IMR-90 (cell line): Measurements from ENCODE around the gene EXOC6. TPM values are rescaled to one million over a fixed set of nuclear protein-coding genes. Genes with fewer than 3 reads are reported as not detected.

Experiments
- ATAC-seq: fragments of 200-7000 bp; cut with Tn5 transposase; 2 replicates; pipeline ENCODE4 v1.9.1; 2020; ENCODE audit warnings: low read depth, mild to moderate bottlenecking, moderate library complexity
- BruUV-seq: library from RNA; stranded (reverse); fragments of 400-500 nt; replicated peaks from 2 replicates; lab custom pipeline; 2021; lab: Mats Ljungman, UMichigan
- CTCF ChIA-PET: fragments of 300-600 bp; formaldehyde crosslinking; extraction: SDS; loops from one replicate; lab custom pipeline; 2021; ENCODE audit warnings: antibody characterized with exemption; lab: Yijun Ruan, JAX
- POLR2A ChIA-PET: fragments of 300-600 bp; sonication (Branson Sonifier 250); formaldehyde crosslinking; loops from one replicate; lab custom pipeline; 2022; ENCODE audit warnings: antibody characterized with exemption; ENCODE audit not compliant: unreplicated experiment; lab: Charles Lee
- DNase-seq: peaks from one replicate; pipeline ENCODE4 v3.0.0; 2013
- H2AFZ ChIP-seq: replicated peaks from 2 replicates; pipeline ENCODE3; 2013; ENCODE audit warnings: low read length, mild to moderate bottlenecking; ENCODE audit not compliant: poor library complexity
- H2AK5ac ChIP-seq: 2 replicates; pipeline ENCODE4 v1.6.1; 2013; ENCODE audit warnings: low read depth, low read length, inconsistent platforms
- H2AK9ac ChIP-seq: replicated peaks from 2 replicates; pipeline ENCODE3; 2013; ENCODE audit warnings: mild to moderate bottlenecking, low read depth, low read length, moderate library complexity; ENCODE audit not compliant: poor library complexity
- H2BK120ac ChIP-seq: 2 replicates; pipeline ENCODE4 v1.6.1; 2013; ENCODE audit warnings: low read depth, low read length, inconsistent platforms
- H2BK15ac ChIP-seq: 3 replicates; pipeline ENCODE4 v1.6.1; 2013; ENCODE audit warnings: low read depth, low read length, inconsistent platforms
- H2BK20ac ChIP-seq: 2 replicates; pipeline ENCODE4 v1.6.1; 2013; ENCODE audit warnings: low read depth, mild to moderate bottlenecking, inconsistent platforms, low read length, moderate library complexity
- H2BK5ac ChIP-seq: 2 replicates; pipeline ENCODE4 v1.6.1; 2013; ENCODE audit warnings: mild to moderate bottlenecking, low read depth, low read length, inconsistent platforms; ENCODE audit not compliant: poor library complexity, severe bottlenecking
- H3K14ac ChIP-seq: replicated peaks from 2 replicates; pipeline ENCODE4 v1.6.1; 2013; ENCODE audit warnings: low read depth, low read length, inconsistent platforms
- H3K18ac ChIP-seq: 2 replicates; pipeline ENCODE4 v1.6.1; 2013; ENCODE audit warnings: low read depth, low read length, control low read depth
- H3K23ac ChIP-seq: 2 replicates; pipeline ENCODE4 v1.6.1; 2013; ENCODE audit warnings: low read depth, low read length, inconsistent platforms
- H3K27ac ChIP-seq: 2 replicates; pipeline ENCODE4 v1.5.1; 2013; ENCODE audit warnings: mild to moderate bottlenecking, control low read depth, low read length; ENCODE audit not compliant: insufficient read depth
- H3K27me3 ChIP-seq: 2 replicates; pipeline ENCODE4 v1.6.1; 2013; ENCODE audit warnings: low read length; ENCODE audit not compliant: control insufficient read depth, insufficient read depth
- H3K36me3 ChIP-seq: 2 replicates; pipeline ENCODE4 v1.6.1; 2013; ENCODE audit warnings: low read length, mixed read lengths; ENCODE audit not compliant: control insufficient read depth, insufficient read depth
- H3K4ac ChIP-seq: 2 replicates; pipeline ENCODE4 v1.6.1; 2013; ENCODE audit warnings: low read depth, low read length, inconsistent platforms
- H3K4me1 ChIP-seq: 2 replicates; pipeline ENCODE4 v1.6.1; 2013; ENCODE audit warnings: low read length, mixed read lengths; ENCODE audit not compliant: control insufficient read depth, insufficient read depth
- H3K4me2 ChIP-seq: 2 replicates; pipeline ENCODE4 v1.6.1; 2013; ENCODE audit warnings: low read depth, mild to moderate bottlenecking, control low read depth, low read length, moderate library complexity
- H3K4me3 ChIP-seq: 2 replicates; pipeline ENCODE4 v1.5.1; 2013; ENCODE audit warnings: low read depth, mild to moderate bottlenecking, control low read depth, low read length, moderate library complexity; ENCODE audit not compliant: insufficient read depth
- H3K56ac ChIP-seq: 2 replicates; pipeline ENCODE4 v1.6.1; 2013; ENCODE audit warnings: low read length, inconsistent platforms; ENCODE audit not compliant: insufficient read depth; ENCODE audit errors: extremely low read depth
- H3K79me1 ChIP-seq, 2 experiments: 2 replicates each; pipeline ENCODE4 v1.6.1; 2013; ENCODE audit warnings: low read length in 2 of 2, inconsistent platforms in 1 of 2, low read depth in 1 of 2
- H3K9ac ChIP-seq: 2 replicates; pipeline ENCODE4 v1.6.1; 2013; ENCODE audit warnings: low read depth, low read length, control low read depth
- H3K9me1 ChIP-seq: 2 replicates; pipeline ENCODE4 v1.6.1; 2013; ENCODE audit warnings: low read length, inconsistent platforms; ENCODE audit not compliant: insufficient read depth
- H3K9me3 ChIP-seq: 2 replicates; pipeline ENCODE4 v1.6.1; 2013; ENCODE audit warnings: low read length; ENCODE audit not compliant: control insufficient read depth, insufficient read depth
- H4K20me1 ChIP-seq: 2 replicates; pipeline ENCODE4 v1.6.1; 2013; ENCODE audit warnings: low read length, inconsistent platforms; ENCODE audit not compliant: insufficient read depth
- H4K5ac ChIP-seq: 2 replicates; pipeline ENCODE4 v1.6.1; 2013; ENCODE audit warnings: mild to moderate bottlenecking, low read depth, low read length, control low read depth
- H4K8ac ChIP-seq, 2 experiments: 2 replicates each; pipeline ENCODE4 v1.6.1; 2013; ENCODE audit warnings: low read depth in 2 of 2, low read length in 2 of 2, control low read depth in 1 of 2, inconsistent platforms in 1 of 2
- H4K91ac ChIP-seq: 2 replicates; pipeline ENCODE4 v1.6.1; 2013; ENCODE audit warnings: low read depth, low read length, inconsistent platforms; ENCODE audit not compliant: insufficient read depth
- BHLHE40 ChIP-seq: fragments of 150-350 bp; IDR thresholded peaks from 2 replicates; pipeline ENCODE4 v1.6.1; 2016; ENCODE audit warnings: mild to moderate bottlenecking, low read depth, low read length
- CEBPB ChIP-seq: IDR thresholded peaks from 2 replicates; pipeline ENCODE4 v1.6.1; 2012; ENCODE audit warnings: low read depth, low read length, improper control_type of control experiment
- CHD1 ChIP-seq: IDR thresholded peaks from 2 replicates; pipeline ENCODE4 v1.6.1; 2012; ENCODE audit warnings: low read depth, low read length, improper control_type of control experiment
- ELK1 ChIP-seq: fragments of 150-350 bp; IDR thresholded peaks from 2 replicates; pipeline ENCODE4 v1.6.1; 2016; ENCODE audit warnings: low read depth, mild to moderate bottlenecking, low read length, moderate library complexity, borderline replicate concordance
- FOS ChIP-seq: fragments of 150-350 bp; IDR thresholded peaks from 2 replicates; pipeline ENCODE4 v1.6.1; 2016; ENCODE audit warnings: low read depth, low read length
- MAZ ChIP-seq: IDR thresholded peaks from 2 replicates; pipeline ENCODE4 v1.6.1; 2012; ENCODE audit warnings: low read depth, mild to moderate bottlenecking, low read length, improper control_type of control experiment, moderate library complexity, borderline replicate concordance
- POLR2A ChIP-seq: IDR thresholded peaks from 2 replicates; pipeline ENCODE4 v1.6.1; 2012; ENCODE audit warnings: mild to moderate bottlenecking, low read depth, low read length
- RAD21 ChIP-seq: IDR thresholded peaks from 2 replicates; pipeline ENCODE4 v1.6.1; 2012; ENCODE audit warnings: low read length, improper control_type of control experiment
- RFX5 ChIP-seq: IDR thresholded peaks from 2 replicates; pipeline ENCODE4 v1.8.0; 2012; ENCODE audit warnings: low read depth, mild to moderate bottlenecking, low read length, moderate library complexity
- USF2 ChIP-seq: fragments of 150-350 bp; IDR thresholded peaks from 2 replicates; pipeline ENCODE4 v1.6.1; 2017; ENCODE audit warnings: mild to moderate bottlenecking, antibody characterized with exemption, low read length, low read depth
- WGBS, 2 experiments: methylation state at CpG; one replicate each; pipeline versions ENCODE4 v1.1.5 to v1.1.7; 2013; ENCODE audit warnings: missing lambda C conversion rate in 2 of 2; ENCODE audit not compliant: insufficient read length in 1 of 2; ENCODE audit errors: extremely low coverage in 2 of 2; 5-methylcytosine and 5-hydroxymethylcytosine counted together
- dilution Hi-C: fragments of 300-500 bp; cut with HindIII; formaldehyde crosslinking; loops from one replicate; pipeline ENCODE4 v1.14.3; 2018; ENCODE audit warnings: low sequenced_read_pairs; ENCODE audit not compliant: unreplicated experiment
- in situ Hi-C: fragments of 300-500 bp; cut with MboI; formaldehyde crosslinking; loops from 3 replicates; pipeline ENCODE4 v1.14.3; 2019; ENCODE audit warnings: low sequenced_read_pairs, inconsistent platforms, mixed read lengths
- intact Hi-C: fragments of 100-400 bp; cut with micrococcal nuclease; formaldehyde crosslinking; loops from 2 replicates; pipeline ENCODE4 v1.10.0; 2022
- polyA plus RNA-seq, 3 experiments: library from polyadenylated mRNA; depleted of rRNA; stranded (reverse); fragments of >200 nt; gene quantifications; 2 replicates each; pipeline ENCODE4 v1.2.3, GENCODE V29; 2012; ENCODE audit warnings: low replicate concordance in 1 of 3
- total RNA-seq: library from RNA; depleted of rRNA; stranded (reverse); fragments of >200 nt; gene quantifications from 2 replicates; pipeline ENCODE4 v1.2.3, GENCODE V29; 2012
- TF ChIP-seq, protein P1 (sequence below): conservative IDR thresholded peaks from 2 replicates; pipeline ENCODE4 v1.5.1; 2012; ENCODE audit warnings: mild to moderate bottlenecking, low read depth, low read length, improper control_type of control experiment

EXOC6 gene
- total and polyA plus RNA-seq, 2 of the 4 experiments (the other 2 are of a cell fraction): 4.5 to 11.5 TPM

DNA sequence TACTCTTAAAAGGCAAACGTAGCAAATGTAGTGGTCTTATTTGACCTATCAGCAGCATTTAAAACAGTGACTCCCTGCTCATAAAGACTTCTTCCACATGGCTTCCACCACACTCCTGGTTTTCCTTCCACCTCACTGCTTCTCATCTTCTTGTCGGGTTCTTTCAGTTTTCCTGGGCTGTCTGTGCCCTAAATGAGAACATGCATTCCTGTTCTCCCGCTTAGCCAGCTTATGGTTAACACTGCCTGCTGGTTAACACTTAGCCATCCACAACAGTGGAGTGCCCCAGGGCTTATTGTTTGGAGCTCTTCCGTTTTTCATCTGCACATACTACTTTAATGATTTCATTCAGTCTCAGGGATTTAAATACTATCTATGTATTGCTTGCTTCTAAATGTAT lies 34.3 kb upstream of the EXOC6 start:
- Histone ChIP-seq H3K79me1 (no peaks in the 10 kb centered on the region), H2AFZ (no peak overlapping the region), H3K4me3 (no peak overlapping the region), H3K9me1 (peaks cover 3% of the 10 kb centered on the region; the same call in 1 of the 2 replicates), H3K23ac (no peak overlapping the region), H4K5ac (no peak overlapping the region), H3K27ac (no peak overlapping the region), H3K4me2 (no peak overlapping the region), H3K4ac (peak overlapping the region; percentile 46; the same call in 1 of the 2 replicates), H2AK9ac (no peak overlapping the region), H3K27me3 (no peaks in the 10 kb centered on the region), H3K4me1 (peaks cover 11% of the 10 kb centered on the region), H2BK15ac (peak overlapping the region; percentile 89; the same call in 2 of the 3 replicates), H2AK5ac (peak overlapping the region; percentile 79; the same call in 1 of the 2 replicates), H3K9me3 (no peaks in the 10 kb centered on the region), H3K56ac (peak overlapping the region; percentile 21; the same call in 1 of the 2 replicates), H2BK20ac (peak overlapping the region; percentile 43), H3K18ac (no peak overlapping the region), H4K20me1 (no peaks in the 10 kb centered on the region), H3K9ac (no peak overlapping the region), H3K14ac (0 out of 2 replicates have a peak overlapping the region, but pooled peaks have one; percentile 41), H4K8ac (peak overlapping the region; percentile 24 to 72; a peak in 3 of 4 replicates), H2BK5ac (no peak overlapping the region), H3K36me3 (no peaks in the 10 kb centered on the region), H4K91ac (peak overlapping the region; percentile 74), H2BK120ac (peak overlapping the region; percentile 83)
- dilution Hi-C loops: no loop called here
- DNase-seq (no peak), ATAC-seq (no peak)
- no peak for TF ChIP-seq CHD1
- no peak for TF ChIP-seq CEBPB
- no peak for TF ChIP-seq RFX5
- TF ChIP-seq USF2: no peak
- TF ChIP-seq MAZ: no peak
- TF ChIP-seq POLR2A: no peak
- TF ChIP-seq, protein P1, sequence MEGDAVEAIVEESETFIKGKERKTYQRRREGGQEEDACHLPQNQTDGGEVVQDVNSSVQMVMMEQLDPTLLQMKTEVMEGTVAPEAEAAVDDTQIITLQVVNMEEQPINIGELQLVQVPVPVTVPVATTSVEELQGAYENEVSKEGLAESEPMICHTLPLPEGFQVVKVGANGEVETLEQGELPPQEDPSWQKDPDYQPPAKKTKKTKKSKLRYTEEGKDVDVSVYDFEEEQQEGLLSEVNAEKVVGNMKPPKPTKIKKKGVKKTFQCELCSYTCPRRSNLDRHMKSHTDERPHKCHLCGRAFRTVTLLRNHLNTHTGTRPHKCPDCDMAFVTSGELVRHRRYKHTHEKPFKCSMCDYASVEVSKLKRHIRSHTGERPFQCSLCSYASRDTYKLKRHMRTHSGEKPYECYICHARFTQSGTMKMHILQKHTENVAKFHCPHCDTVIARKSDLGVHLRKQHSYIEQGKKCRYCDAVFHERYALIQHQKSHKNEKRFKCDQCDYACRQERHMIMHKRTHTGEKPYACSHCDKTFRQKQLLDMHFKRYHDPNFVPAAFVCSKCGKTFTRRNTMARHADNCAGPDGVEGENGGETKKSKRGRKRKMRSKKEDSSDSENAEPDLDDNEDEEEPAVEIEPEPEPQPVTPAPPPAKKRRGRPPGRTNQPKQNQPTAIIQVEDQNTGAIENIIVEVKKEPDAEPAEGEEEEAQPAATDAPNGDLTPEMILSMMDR: no peak
- no peak for TF ChIP-seq RAD21
- no peak for TF ChIP-seq FOS
- TF ChIP-seq ELK1: no peak
- no peak for TF ChIP-seq BHLHE40
- in situ Hi-C loops: no loop called here
- CTCF ChIA-PET: no interaction called here
- POLR2A ChIA-PET: no interaction called here
- BruUV-seq: no TSS peak
- intact Hi-C loops: no loop called here
- WGBS, 2 experiments: 85% methylated on average over 2 of the region's 4 CpGs; no CpG with 5 or more reads in 1 of the 2 experiments
